GM21737 (cell line): ENCODE results near the gene TBXT.
"Not testable (repeated sequence)": the region's sequence is repeated elsewhere in the genome, so short reads cannot be mapped to it uniquely, and the experiment has no call there.

Source experiments
- ATAC-seq: cut with Tn5 transposase; IDR thresholded peaks from one replicate; pipeline ENCODE4 v1.9.1; 2021; ENCODE audit warnings: mild to moderate bottlenecking, moderate library complexity; ENCODE audit not compliant: unreplicated experiment

Gene TBXT

GRCh38 chr6:166167801-166168615, at the start of gene TBXT:
TSS of gene TBXT (minus strand) at chr6:166167851. CDS start at chr6:166167591, 260 bp downstream.
- no peak for ATAC-seq

GRCh38 chr6:166207284-166207561, 39.6 kb upstream of the TBXT start:
- ATAC-seq = no peak

- no peak for ATAC-seq
Observed at GRCh38 chr6:166206510-166207283, 39.0 kb upstream of the TBXT start.

GRCh38 chr6:166206066-166206465, 38.4 kb upstream of the TBXT start:
- ATAC-seq = no peak

GRCh38 chr6:166204852-166205650, 37.4 kb upstream of the TBXT start:
- no peak for ATAC-seq

- ATAC-seq = no peak
Observed at GRCh38 chr6:166203641-166204222, 36.1 kb upstream of the TBXT start.

GRCh38 chr6:166203003-166203640, 35.5 kb upstream of the TBXT start:
- no peak for ATAC-seq

- ATAC-seq = peak; percentile 72
Observed at GRCh38 chr6:166202321-166202733, 34.7 kb upstream of the TBXT start.

- ATAC-seq = peak; percentile 23
Observed at GRCh38 chr6:166201878-166202277, 34.2 kb upstream of the TBXT start.

- ATAC-seq = no peak
Observed at GRCh38 chr6:166197361-166197760, 29.7 kb upstream of the TBXT start.

- ATAC-seq = no peak
Observed at GRCh38 chr6:166195860-166196238, 28.2 kb upstream of the TBXT start.

GRCh38 chr6:166194914-166195859, 27.5 kb upstream of the TBXT start:
- no peak for ATAC-seq

- ATAC-seq = no peak
Observed at GRCh38 chr6:166192557-166192956, 24.9 kb upstream of the TBXT start.

- ATAC-seq = no peak
Observed at GRCh38 chr6:166192136-166192535, 24.5 kb upstream of the TBXT start.

- no peak for ATAC-seq
Observed at GRCh38 chr6:166179704-166180103, 12.1 kb upstream of the TBXT start.

- no peak for ATAC-seq
Observed at GRCh38 chr6:166176106-166176505, 8.5 kb upstream of the TBXT start.

GRCh38 chr6:166175093-166175492, 7.4 kb upstream of the TBXT start:
- not testable (repeated sequence) for ATAC-seq

- ATAC-seq = no peak
Observed at GRCh38 chr6:166174031-166174430, 6.4 kb upstream of the TBXT start.

GRCh38 chr6:166173281-166173951, 5.8 kb upstream of the TBXT start:
- ATAC-seq = peak; percentile 61
